HG03159 (cell line): Measurements from ENCODE around the gene TNNC2.
"Not testable (repeated sequence)": the region's sequence is repeated elsewhere in the genome, so short reads cannot be mapped to it uniquely, and the experiment has no call there.

Experiments used
- ATAC-seq: cut with Tn5 transposase; IDR thresholded peaks from one replicate; pipeline ENCODE4 v1.9.1; 2021; ENCODE audit warnings: mild to moderate bottlenecking, moderate library complexity; ENCODE audit not compliant: unreplicated experiment

The TNNC2 gene

DNA sequence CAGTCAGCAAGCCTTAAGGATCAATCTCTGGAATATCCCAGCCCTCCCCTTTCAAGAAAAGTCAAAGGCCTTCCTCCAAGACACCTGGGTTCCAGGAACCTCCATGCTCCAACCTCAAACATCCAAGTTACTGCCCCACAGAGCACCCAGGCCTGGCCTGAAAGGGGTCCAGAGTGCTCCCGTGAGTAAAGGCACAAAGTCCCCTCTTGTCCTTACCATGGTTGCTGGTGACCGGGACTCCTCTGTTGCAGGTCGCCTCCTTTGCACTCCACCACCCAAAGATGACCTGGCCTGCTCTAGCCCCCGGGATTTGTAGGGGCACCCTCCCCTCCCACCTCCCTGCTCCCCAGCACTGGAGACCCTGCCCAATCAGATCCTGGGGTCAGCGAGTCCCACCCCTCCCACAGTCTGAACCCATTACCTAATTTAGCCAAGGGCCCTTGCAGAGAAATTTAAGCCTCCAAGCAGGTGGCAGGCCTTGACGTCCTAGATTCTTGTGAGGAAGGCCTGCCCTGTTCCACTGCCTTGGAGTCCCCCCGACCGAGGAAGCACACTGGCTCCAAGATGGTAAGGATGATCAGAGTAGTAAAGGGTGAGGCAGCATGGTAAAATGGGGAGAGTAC, at the start of gene TNNC2:
Gene TNNC2, minus strand, starts transcription at position 283 of the 623 bp plus-strand sequence. Its CDS starts 64 bp downstream, at position 219.
- ATAC-seq: no peak

DNA sequence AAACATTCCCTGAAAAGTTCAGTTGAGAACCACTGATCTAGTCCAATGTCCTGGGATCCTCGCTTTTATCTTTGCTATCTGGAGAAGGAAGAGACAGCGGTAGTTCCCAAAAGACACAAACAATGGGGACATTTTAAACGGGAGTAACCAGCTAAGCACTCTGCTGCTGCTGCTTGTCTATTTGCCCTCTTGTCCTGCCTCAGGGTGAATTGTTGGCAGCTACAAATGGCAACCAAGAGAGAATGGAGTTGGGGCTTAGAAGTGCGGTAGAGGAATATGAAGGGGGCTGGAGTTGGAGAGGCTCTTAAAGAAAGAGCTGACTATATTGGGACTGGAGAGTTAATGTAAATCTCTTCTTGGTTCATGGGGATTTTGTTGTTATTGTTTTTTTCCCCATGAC, 47.5 kb upstream of the TNNC2 start:
- no peak for ATAC-seq

DNA sequence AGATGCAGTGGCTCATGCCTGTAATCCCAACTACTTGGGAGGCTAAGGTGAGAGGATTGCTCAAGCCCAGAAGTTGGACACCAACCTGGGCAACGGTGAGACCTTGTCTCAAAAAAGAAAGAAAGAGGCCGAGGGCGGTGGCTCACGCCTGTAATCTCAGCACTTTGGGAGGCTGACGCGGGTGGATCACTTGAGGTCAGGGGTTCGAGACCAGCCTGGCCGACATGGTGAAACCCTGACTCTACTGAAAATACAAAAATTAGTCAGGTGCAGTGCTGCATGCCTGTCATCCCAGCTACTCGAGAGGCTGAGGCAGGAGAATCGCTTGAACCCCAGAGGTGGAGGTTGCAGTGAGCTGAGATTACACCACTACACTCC, 47.0 kb upstream of the TNNC2 start:
- not testable (repeated sequence) for ATAC-seq

DNA sequence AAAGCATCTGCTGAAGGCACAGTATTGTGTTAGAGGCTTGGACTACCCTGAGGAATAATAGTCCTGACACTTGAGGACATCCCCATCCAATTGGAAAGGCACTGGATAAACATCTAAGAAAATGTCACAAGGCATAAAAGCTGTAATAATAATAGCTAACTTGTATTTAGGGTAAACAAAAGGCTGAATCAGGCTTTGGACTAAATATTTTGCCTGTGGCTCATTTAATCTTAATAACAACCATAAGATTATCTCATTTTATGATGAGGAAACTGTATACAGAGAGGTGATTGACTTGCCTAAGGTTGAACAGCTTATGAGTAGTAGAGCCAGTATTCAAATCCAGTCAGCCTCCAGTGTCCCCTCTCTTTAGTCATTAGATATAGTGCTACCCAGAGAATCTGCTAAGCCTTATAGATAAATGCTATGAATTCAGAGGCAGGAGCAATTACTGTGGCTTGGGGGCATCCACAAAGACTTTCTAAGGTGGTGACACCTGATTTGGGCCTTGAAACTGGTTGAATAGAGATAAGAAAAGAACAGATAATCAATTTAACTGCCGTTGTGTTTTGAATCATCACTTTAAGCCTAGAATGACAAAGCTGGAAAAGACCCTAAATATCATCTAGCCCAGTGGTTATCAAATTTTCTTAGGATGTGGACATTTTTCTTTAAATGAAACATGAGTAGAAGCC, 46.4 kb upstream of the TNNC2 start:
- ATAC-seq: no peak

DNA sequence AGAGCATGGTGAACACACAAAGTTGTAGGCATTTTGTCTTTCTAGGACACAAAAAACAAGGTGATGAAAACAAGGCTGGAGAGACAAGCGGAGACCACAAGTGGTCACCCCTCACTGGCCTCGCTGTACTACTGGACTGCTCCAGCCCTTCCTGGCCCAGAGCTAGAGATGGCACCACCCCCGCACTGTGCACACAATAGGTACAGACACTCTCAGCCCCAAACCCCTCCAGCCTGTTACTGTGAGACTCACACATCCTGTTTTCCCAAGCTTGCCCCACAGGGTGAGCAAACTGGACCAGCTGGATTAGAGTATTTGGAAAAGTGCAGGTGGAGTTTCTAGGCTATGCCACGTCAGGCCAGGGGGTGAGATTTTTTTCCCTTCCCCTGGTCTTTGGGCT, 45.5 kb upstream of the TNNC2 start:
- no peak for ATAC-seq

DNA sequence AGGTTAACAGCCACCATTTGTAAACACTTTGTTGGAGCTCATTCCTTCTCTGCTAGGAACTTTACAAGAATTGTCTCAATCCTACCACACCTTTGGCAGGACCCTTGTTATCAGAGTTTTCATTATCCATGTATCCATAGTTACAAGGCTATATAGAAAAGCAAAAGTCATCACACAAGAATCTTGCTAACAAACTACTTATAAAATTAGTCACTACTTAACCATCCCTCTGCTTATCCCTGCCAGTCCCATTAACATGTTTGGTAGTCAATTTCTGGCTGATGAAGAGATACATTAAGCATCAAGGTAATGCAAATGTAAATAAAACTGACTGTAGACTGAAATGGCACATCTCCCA, 40.7 kb upstream of the TNNC2 start:
- no peak for ATAC-seq

DNA sequence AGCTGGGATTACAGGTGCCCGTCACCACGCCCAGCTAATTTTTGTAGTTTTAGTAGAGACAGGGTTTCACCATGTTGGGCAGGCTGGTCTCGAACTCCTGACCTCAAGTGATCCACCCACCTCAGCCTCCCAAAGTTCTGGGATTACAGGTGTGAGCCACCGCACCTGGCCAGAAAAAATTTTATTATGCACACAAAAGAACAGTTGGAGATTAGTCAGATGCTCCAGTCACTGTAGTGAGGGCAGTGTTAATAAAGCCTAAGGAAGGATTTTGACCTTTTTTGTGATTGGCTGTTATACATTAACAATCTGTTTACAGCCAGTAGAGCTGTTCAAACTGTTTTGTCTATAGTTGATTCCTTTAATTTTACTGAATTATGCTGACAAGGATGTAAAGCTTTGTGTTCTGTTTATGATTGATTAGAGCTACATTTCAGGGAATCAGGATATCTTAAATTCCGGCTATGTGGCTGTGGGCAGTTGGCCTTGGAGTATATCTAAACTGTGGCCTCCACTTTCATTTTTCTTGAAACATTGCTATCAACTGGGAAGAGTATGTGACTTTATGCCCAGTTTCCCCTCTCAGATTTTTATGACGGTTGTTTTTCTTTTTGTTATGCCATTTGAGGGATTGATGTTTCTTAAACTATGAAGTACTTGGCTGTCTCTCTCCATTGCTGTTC, 40.2 kb upstream of the TNNC2 start:
- ATAC-seq: no peak

DNA sequence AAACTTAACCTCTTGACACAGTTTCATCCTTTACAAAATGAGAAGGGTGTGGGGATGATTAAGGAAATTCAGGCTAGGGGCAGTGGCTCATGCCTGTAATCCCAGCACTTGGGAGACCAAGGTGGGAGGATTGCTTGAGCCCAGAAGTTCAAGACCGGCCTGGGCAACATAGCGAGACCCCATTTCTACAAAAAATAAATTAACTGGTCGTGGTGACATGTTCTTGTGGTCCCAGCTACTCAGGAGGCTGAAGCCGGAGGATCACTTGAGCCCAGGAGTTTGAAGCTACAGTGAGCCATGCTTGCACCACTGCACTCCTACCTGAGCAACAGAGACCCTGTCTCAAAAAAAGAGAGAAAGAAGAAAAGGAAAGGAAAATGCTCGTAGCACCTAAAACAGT, 39.3 kb upstream of the TNNC2 start:
- no peak for ATAC-seq

DNA sequence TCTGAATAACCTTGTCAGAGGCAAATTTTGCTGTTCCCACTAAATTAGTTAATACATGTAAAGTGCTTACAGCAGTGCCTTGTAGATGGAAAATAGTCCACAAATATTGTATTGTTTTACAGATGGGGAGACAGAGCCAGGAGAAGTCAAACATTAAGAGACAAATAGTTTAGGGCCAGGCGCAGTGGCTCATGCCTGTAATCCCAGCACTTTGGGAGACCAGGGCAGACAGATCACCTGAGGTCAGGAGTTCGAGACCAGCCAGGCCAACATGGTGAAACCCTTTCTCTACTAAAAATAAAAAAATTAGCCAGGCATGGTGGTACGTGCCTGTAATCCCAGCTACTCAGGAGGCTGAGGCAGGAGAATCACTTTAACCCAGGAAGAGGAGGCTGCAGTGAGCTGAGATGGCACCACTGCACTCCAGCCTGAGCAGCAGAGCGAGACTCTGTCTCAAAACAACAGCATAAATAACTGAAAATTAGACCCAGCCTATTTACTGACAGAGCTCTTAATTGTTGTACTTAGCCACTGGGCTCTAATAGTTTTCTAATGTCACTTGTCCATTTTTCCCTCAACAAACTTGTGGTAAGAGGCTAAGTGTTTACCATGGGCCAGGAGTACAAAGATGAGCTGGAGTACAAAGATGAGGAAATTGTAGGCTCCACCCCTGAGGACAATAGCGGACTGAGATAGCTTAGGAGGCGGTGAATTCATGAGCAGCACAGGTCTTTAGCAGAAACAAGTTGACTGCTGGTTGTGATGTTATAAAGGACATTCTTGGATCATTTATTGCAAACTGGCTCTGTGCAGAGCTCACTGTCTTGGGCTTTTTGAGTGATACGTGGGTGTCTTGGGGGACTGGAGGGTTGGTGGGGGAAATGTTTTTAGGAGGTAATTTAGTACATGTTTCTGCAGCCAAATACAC, 36.7 kb upstream of the TNNC2 start:
- no peak for ATAC-seq

DNA sequence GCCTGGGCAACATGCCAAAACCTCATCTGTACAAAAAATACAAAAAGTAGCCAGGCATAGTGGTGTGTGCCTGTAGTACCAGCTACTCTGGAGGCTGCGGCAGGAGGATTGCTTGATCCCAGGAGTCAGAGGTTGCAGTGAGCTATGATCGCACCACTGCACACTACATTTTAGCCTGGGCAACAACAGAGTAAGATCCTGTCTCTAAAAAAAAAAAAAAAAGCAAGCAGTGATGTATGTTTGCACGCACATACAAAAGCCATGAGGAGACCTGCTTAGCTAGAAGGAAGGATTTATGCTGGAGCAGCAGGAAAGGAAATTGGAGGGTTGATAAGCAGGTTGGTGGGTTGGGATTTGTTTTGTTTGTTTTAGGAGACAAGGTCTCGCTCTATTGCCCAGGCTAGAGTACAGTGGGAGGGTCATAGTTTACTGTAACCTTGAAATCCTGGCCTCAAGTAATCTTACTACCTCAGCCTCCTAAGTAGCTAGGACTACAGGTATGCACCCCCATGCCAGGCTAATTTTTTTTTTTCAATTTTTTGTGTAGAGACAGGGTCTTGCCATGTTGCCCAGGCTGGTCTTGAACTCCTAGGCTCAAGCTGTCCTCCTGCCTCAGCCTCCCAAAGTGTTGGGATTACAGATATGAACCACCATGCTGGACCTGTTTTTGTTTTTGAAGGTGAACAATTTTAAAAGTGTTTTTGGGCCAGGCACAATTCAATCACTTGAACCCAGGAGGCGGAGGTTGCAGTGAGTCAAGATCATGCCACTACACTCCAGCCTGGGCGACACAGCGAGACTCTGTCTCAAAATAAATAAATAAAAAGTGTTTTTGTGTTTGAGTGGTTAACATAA, 34.3 kb upstream of the TNNC2 start:
- ATAC-seq: no peak

DNA sequence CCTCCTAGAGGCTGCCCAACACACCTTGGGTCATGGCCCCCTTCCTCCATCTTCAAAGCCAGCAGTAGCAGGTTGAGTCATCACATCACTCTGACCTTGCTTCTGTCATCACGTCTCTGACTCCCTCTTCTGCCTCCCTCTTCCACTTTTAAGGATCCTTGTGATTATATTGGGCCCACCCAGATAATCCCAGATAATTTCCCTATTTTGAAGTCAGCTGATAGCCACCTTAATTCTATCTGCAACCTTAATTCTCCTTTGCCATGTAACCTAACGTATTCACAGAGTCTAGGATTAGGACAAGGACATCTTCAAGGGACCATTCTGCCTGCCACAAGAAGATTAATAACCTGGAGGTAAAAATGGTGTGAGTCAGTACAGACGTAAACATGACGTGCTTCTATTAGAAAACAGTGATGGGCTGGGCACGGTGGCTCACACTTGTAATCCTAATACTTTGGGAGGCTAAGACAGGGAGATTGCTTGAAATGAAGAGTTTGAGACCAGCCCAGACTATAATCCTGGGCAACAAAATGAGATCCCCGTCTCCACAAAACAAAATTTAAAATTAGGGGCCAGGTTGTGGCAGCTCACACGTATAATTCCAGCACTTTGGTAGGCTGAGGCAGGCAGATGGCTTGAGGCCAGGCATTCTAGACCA, 33.6 kb upstream of the TNNC2 start:
- no peak for ATAC-seq

DNA sequence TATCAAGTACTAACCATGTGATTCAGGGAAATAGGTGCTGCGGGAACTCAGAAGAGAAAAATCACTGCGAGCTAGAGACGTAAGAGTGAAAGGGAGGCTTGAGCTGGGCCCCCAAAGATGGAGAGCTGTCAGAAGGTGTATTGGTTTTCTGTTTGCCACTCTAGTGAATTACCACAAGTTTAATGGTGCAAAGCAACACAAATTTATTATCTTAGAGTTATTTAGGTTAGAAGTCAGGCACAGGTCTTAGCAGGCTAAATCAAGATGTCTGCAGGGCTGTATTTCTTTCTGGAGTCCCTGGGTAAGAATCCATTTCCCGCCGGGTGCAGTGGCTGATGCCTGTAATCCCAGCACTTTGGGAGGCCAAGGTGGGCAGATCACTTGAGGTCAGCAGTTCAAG, 32.8 kb upstream of the TNNC2 start:
- ATAC-seq: no peak

DNA sequence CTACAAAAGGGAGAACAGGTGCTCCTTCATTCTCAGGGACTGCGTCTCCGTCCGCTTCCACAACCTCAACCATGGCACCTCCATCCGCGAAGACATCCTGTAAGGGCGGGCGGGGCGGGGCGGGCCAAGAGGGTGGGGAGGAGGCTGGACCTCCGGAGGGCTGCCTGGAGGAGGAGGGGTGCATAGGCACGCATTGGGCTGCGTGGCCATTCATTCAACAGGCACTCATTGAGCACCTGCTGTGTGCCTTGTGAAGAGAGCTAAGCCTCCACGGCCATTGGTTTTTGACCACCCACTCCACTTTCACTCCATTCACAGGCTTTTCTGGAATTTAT, 30.7 kb upstream of the TNNC2 start:
- ATAC-seq: peak; percentile 26

DNA sequence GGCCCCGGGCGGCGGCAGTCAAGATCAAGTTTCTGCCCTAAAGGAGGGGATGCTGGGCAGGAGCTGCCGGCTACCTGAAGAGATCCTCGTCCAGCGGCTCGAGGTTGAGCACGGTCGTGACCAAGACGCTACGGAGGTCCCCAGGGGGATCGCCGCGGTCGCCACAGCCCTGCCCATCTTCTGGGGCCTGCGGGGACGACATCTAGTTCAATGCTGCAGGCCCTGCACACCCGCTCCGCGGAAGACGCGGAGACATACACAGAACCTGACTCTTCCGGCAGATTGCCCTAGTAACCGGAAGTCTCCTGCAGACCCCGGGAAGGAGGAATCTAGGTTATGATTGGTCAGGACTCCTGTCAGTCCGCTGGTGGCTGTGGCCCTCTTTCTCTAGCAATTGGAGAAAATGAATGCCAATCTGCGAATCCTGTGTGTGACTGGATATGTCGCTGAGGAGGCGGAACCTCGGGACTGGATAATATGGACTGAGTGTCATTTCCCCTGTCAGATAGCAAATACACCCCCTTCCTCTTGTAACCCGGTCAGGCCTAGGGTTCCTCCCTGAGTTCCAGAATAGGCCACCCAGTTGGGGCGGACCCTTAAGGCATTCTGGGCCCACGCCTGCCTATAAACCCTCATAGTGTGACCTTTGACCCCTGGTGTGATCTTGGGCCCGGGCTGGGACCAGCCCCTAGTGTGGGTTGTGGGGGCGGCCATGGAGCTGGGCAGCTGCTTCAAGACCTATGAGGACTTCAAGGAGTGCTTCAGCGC, 30.2 kb upstream of the TNNC2 start, which contains the start of the genes ACOT8 and ZSWIM3:
Gene ACOT8, minus strand, starts transcription at position 279 of the 768 bp plus-strand sequence. Its CDS starts 77 bp downstream, at position 202.
Gene ZSWIM3, plus strand, starts transcription at position 501 of the 768 bp plus-strand sequence. Its CDS starts 212 bp downstream, at position 713.
- peak; percentile 95 for ATAC-seq

DNA sequence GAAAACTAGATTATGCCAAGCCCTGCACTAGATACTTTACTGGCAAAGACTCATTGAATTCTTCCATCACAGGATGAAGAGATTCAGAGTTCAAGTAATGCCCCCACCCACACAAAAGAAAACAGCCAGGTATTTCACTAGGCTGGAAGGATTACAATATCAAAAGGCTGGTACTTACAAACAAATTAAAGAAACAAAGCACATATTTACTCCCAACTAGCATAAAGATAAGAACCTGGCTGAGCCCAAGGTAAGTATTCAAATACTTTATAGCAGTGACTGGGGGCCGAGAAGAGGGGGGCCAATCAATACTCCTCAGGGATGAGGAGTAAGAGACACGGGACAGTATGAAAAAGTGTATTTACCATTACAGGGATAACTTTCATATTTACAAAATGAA, 26.4 kb upstream of the TNNC2 start:
- ATAC-seq: no peak

DNA sequence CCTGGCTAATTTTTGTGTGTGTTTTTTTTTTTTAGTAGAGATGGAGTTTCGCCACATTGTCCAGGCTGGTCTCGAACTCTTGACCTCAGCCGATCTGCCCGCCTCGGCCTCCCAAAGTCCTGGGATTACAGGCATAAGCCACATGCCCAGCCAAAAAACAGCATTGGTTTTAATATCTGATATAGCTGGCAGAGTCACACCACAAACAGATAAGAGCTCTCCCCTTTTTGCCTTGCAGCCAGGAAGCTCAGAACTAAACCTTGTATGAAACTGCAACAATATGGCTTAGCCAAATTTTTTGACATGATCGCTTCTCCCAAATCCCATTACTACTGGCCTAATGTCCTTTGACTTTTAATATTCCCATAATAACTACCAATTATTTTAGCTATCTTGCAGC, 25.2 kb upstream of the TNNC2 start:
- ATAC-seq: no peak

DNA sequence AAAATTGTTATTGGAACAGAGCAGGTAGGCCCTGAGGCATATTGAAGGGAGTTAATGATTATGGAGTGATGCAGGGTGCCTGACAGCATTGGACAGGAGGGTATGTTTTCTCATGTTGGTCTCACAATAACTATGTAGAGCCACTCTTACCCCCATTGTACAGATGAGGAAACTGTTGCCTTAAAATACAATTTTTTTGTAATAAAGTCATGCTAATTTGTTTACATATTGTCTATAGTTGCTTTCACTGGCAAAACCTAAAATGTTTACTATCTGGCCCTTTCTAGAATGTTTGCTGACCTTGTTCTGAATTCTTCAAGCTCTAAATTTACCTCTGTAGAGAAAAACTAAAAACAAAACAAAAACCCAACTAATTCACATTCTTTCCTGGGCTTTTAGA, 24.4 kb upstream of the TNNC2 start:
- no peak for ATAC-seq

DNA sequence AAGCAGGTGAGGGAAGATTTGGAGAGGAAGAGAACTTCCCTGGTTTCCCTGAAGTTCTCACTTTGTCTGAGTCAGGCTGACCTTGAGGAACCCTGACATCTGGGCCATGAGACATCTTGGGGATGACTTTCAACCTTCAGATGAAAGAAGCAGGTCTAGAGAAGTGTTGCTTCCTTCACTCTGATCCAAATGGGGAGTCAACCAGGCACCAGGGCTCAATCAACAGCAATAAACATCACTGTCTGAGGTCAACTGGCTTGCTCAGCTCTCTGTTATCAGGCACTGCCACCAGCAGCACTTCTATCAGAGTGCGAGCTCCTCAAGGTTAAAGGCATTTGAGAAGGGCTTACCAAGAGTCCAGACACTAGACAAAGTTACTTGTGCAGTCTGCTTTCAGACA, 23.8 kb upstream of the TNNC2 start:
- ATAC-seq: no peak

DNA sequence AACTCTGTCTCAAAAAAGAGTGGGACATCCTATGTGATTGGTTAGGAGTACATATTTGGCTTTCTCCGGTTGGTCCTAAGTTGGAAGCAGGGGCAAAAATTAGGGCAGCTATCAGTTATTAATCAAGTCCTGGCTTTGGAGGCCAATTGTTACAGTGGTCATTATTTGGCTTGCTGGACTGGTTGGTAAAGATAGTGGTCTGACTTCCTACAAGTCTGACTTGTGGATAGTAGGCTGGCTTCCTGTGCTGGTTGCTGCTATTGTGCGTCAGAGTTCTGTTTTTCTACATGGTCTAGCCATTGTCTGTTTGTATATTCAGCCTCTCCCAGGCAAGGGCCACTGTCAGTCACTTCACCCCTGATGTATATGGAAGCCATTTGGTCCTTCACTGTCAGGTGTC, 23.1 kb upstream of the TNNC2 start:
- ATAC-seq: no peak
